Stimulated activated CD8-positive, alpha-beta memory T cell treated with anti-CD3 and anti-CD28 coated beads, Interleukin-12 subunit alpha, Interleukin-12 subunit beta, amount 100 ng/mL, for 24 hours (primary cell): ENCODE data around the gene ABCC1.
"Not testable (repeated sequence)": the region's sequence is repeated elsewhere in the genome, so short reads cannot be mapped to it uniquely, and the experiment has no call there.

Experiments used
- DNase-seq: peaks from one replicate; pipeline ENCODE4 v3.0.0-alpha.2; 2020; ENCODE audit errors: extremely low read depth

The ABCC1 gene

GRCh38 chr16:15967655-15968315 lies 18.4 kb downstream of the ABCC1 start:
- no peak for DNase-seq

- no peak for DNase-seq
Measured at GRCh38 chr16:15970202-15970601, 20.8 kb downstream of the ABCC1 start.

- DNase-seq, result no peak
Measured at GRCh38 chr16:15970743-15971439, 21.5 kb downstream of the ABCC1 start.

GRCh38 chr16:15971440-15971815 lies 22.0 kb downstream of the ABCC1 start:
- no peak for DNase-seq

- DNase-seq, result no peak
Measured at GRCh38 chr16:15972046-15972868, 22.8 kb downstream of the ABCC1 start.

- no peak for DNase-seq
Measured at GRCh38 chr16:15973421-15973820, 24.0 kb downstream of the ABCC1 start.

- DNase-seq, result no peak
Measured at GRCh38 chr16:15974057-15974456, 24.6 kb downstream of the ABCC1 start.

- DNase-seq, result no peak
Measured at GRCh38 chr16:15975172-15975571, 25.8 kb downstream of the ABCC1 start.

- DNase-seq, result no peak
Measured at GRCh38 chr16:15976225-15976812, 26.9 kb downstream of the ABCC1 start.

- no peak for DNase-seq
Measured at GRCh38 chr16:15976929-15977637, 27.7 kb downstream of the ABCC1 start.

- no peak for DNase-seq
Measured at GRCh38 chr16:15979801-15980200, 30.4 kb downstream of the ABCC1 start.

GRCh38 chr16:15980329-15980728 lies 30.9 kb downstream of the ABCC1 start:
- DNase-seq, result no peak

- DNase-seq, result no peak
Measured at GRCh38 chr16:15981382-15981781, 32.0 kb downstream of the ABCC1 start.

- DNase-seq, result not testable (repeated sequence)
Measured at GRCh38 chr16:15982194-15982915, 32.9 kb downstream of the ABCC1 start.

- no peak for DNase-seq
Measured at GRCh38 chr16:15983898-15984297, 34.5 kb downstream of the ABCC1 start.

GRCh38 chr16:15985144-15985543 lies 35.7 kb downstream of the ABCC1 start:
- DNase-seq, result no peak

- DNase-seq, result no peak
Measured at GRCh38 chr16:15986261-15986660, 36.8 kb downstream of the ABCC1 start.

GRCh38 chr16:15988268-15989013 lies 39.0 kb downstream of the ABCC1 start:
- DNase-seq, result no peak

GRCh38 chr16:15990902-15991301 lies 41.5 kb downstream of the ABCC1 start:
- DNase-seq, result no peak

- DNase-seq, result no peak
Measured at GRCh38 chr16:15993128-15993527, 43.7 kb downstream of the ABCC1 start.
